OCI-LY7 (cell line): ENCODE data around the gene FAU. TPM values are rescaled to one million over a fixed set of nuclear protein-coding genes. Genes with fewer than 3 reads are reported as not detected.
A peak's percentile ranks its signal among the peaks of the same experiment; 100 is the strongest.

Experiments
- BruUV-seq: library from RNA; stranded (reverse); fragments of 400-500 nt; replicated peaks from 2 replicates; lab custom pipeline; 2021; lab: Mats Ljungman, UMichigan
- CTCF ChIA-PET: fragments of 300-600 bp; sonication (Branson Sonifier 250); formaldehyde crosslinking; loops from one replicate; lab custom pipeline; 2022; ENCODE audit warnings: antibody characterized with exemption; ENCODE audit not compliant: unreplicated experiment; lab: Charles Lee
- POLR2A ChIA-PET: fragments of 300-600 bp; sonication (Branson Sonifier 250); formaldehyde crosslinking; loops from one replicate; lab custom pipeline; 2022; ENCODE audit warnings: antibody characterized with exemption; lab: Charles Lee
- DNase-seq: peaks from one replicate; pipeline ENCODE4 v3.0.0-alpha.2; 2015; ENCODE audit warnings: low spot score
- H2AFZ ChIP-seq: fragments of 200-600 bp; sonication (generic), shearing (Covaris generic); 2 replicates; pipeline ENCODE4 v1.6.1; 2014; ENCODE audit warnings: mild to moderate bottlenecking, antibody characterized with exemption, low read length, moderate library complexity
- H3K27ac ChIP-seq: fragments of 200-600 bp; sonication (generic); 2 replicates; pipeline ENCODE4 v1.5.1; 2014; ENCODE audit warnings: mixed run types, low read depth, mild to moderate bottlenecking, moderate library complexity, low read length, inconsistent platforms; ENCODE audit not compliant: poor library complexity, severe bottlenecking
- H3K36me3 ChIP-seq: fragments of 200-600 bp; sonication (generic); 2 replicates; pipeline ENCODE4 v1.6.1; 2014; ENCODE audit warnings: mild to moderate bottlenecking, antibody characterized with exemption, low read length, moderate library complexity, mixed read lengths; ENCODE audit not compliant: insufficient read depth
- H3K4me1 ChIP-seq: fragments of 200-600 bp; sonication (generic); 2 replicates; pipeline ENCODE4 v1.5.1; 2014; ENCODE audit warnings: mild to moderate bottlenecking, low read length; ENCODE audit not compliant: insufficient read depth, poor library complexity, severe bottlenecking
- H3K4me2 ChIP-seq: fragments of 200-600 bp; sonication (generic); 2 replicates; pipeline ENCODE4 v1.6.1; 2014; ENCODE audit warnings: mild to moderate bottlenecking, low read length
- H3K4me3 ChIP-seq: fragments of 200-600 bp; sonication (generic); 2 replicates; pipeline ENCODE4 v1.5.1; 2014; ENCODE audit warnings: mild to moderate bottlenecking, low read depth, low read length; ENCODE audit not compliant: poor library complexity, severe bottlenecking
- H3K79me2 ChIP-seq: fragments of 200-600 bp; sonication (generic); 2 replicates; pipeline ENCODE4 v1.6.1; 2016; ENCODE audit warnings: low read depth, mild to moderate bottlenecking, low read length, moderate library complexity, mixed read lengths; ENCODE audit not compliant: insufficient read depth
- H3K9me2 ChIP-seq: fragments of 200-600 bp; sonication (generic); 2 replicates; pipeline ENCODE4 v1.6.1; 2016; ENCODE audit warnings: mild to moderate bottlenecking, low read length, mixed read lengths; ENCODE audit not compliant: insufficient read depth
- H3K9me3 ChIP-seq: fragments of 200-600 bp; sonication (generic); 2 replicates; pipeline ENCODE4 v1.6.1; 2014; ENCODE audit warnings: mild to moderate bottlenecking, mixed run types, low read length, mixed read lengths
- H4K20me1 ChIP-seq: fragments of 200-600 bp; sonication (generic); 2 replicates; pipeline ENCODE4 v1.6.1; 2014; ENCODE audit warnings: mild to moderate bottlenecking, antibody characterized with exemption, low read length, moderate library complexity, mixed read lengths; ENCODE audit not compliant: insufficient read depth
- CTCF ChIP-seq: fragments of 200-600 bp; sonication (generic); conservative IDR thresholded peaks from 2 replicates; pipeline ENCODE4 v1.5.1; 2014; ENCODE audit warnings: mild to moderate bottlenecking, antibody characterized with exemption, low read length, moderate library complexity, mixed read lengths
- EZH2phosphoT487 ChIP-seq: fragments of 200-600 bp; sonication (generic); IDR thresholded peaks from 2 replicates; pipeline ENCODE4 v1.6.1; 2018; ENCODE audit warnings: low read depth, borderline replicate concordance, mild to moderate bottlenecking, mixed run types, antibody characterized with exemption, low read length, moderate library complexity, mixed read lengths
- intact Hi-C: fragments of 100-400 bp; cut with micrococcal nuclease; formaldehyde crosslinking; loops from one replicate; pipeline ENCODE4 v1.10.0; 2022; ENCODE audit not compliant: unreplicated experiment
- total RNA-seq, 2 experiments: library from RNA; depleted of rRNA in 1 of 2; stranded (reverse); fragments of >200 nt in 1 of 2; shearing (Covaris generic) in 1 of 2; gene quantifications; 2 replicates each; pipeline ENCODE4 v1.2.3, GENCODE V29; 2014 to 2022

The FAU gene
- total RNA-seq, 2 experiments from 2014 or later: 1,406 to 1,573 TPM

- ChIA-PET POLR2A (interaction anchor here (0.6 to 0.7 kb wide), 2 partner anchors 75 to 116 kb away, joined by 3 to 4 read pairs; no protein-coding TSS in a partner anchor), CTCF (no interaction called here)
- Histone ChIP-seq H2AFZ (no peak overlapping the region), H3K4me3 (no peak overlapping the region), H3K9me2 (no peaks in the 10 kb centered on the region), H3K36me3 (peaks cover 42% of the 10 kb centered on the region), H3K79me2 (peaks cover 27% of the 10 kb centered on the region), H3K4me2 (no peak overlapping the region), H4K20me1 (peaks cover 6% of the 10 kb centered on the region; the same call in 1 of the 2 replicates), H3K9me3 (no peaks in the 10 kb centered on the region), H3K4me1 (peaks cover 7% of the 10 kb centered on the region), H3K27ac (no peak overlapping the region)
- BruUV-seq: no TSS peak
- intact Hi-C loops: no loop called here
- no peak for DNase-seq
- TF ChIP-seq EZH2phosphoT487: no peak
- TF ChIP-seq CTCF: peak; percentile 45; the same call in 1 of the 2 replicates
Observed at GRCh38 chr11:65100674-65101350, 21.1 kb downstream of the FAU start.

- H3K4me2 ChIP-seq: peak overlapping the region; percentile 91
- H3K79me2 ChIP-seq: peaks cover 27% of the 10 kb centered on the region
- peaks cover 6% of the 10 kb centered on the region; the same call in 1 of the 2 replicates for H4K20me1 ChIP-seq
- H3K36me3 ChIP-seq: peaks cover 36% of the 10 kb centered on the region
- H3K9me2 ChIP-seq: no peaks in the 10 kb centered on the region
- ChIA-PET POLR2A (interaction anchor here (1.1 to 1.5 kb wide), 3 partner anchors 14 to 51 kb away, joined by 4 read pairs; no protein-coding TSS in a partner anchor), CTCF (no interaction called here)
- H3K4me3 ChIP-seq: peak overlapping the region; percentile 78
- BruUV-seq: TSS peak; percentile 48
- no peak for DNase-seq
- no peak overlapping the region for H2AFZ ChIP-seq
- H3K9me3 ChIP-seq: no peaks in the 10 kb centered on the region
- H3K4me1 ChIP-seq: peaks cover 16% of the 10 kb centered on the region
- H3K27ac ChIP-seq: peak overlapping the region; percentile 68
- no peak for TF ChIP-seq CTCF
- no peak for TF ChIP-seq EZH2phosphoT487
- intact Hi-C loops: loop anchor here (1.0 kb wide), 1 partner anchor 57 kb away; no protein-coding TSS in a partner anchor
Observed at GRCh38 chr11:65096926-65097325, 25.0 kb downstream of the FAU start.
